C4-2B (cell line): Measurements from ENCODE around the gene PRKCB.

Experiments
- ZFX ChIP-seq: fragments of 450-650 bp; IDR thresholded peaks from 2 replicates; pipeline ENCODE4 v1.6.1; 2017
- TF ChIP-seq, protein P1 (sequence below): fragments of 450-650 bp; conservative IDR thresholded peaks from 2 replicates; pipeline ENCODE4 v1.5.1; 2017; ENCODE audit warnings: mild to moderate bottlenecking

DNA sequence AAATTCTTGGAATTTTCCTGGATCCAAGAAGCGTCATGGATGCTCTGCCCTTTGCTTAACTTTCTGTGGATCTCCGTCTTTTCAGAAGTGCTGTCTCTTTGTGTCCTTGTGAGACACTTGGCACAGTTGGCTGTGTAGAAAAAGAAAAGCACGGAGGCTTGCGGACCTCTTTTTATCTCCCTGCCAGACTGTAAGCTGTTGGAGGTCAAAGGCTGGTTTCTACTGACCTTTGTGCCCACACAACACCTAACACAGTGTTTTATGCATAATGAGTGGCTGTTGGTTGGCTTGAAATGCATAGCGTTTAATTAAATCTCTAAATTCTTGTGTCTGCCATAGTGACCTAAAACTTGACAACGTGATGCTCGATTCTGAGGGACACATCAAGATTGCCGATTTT lies 344.7 kb downstream of the PRKCB start:
- TF ChIP-seq, protein P1, sequence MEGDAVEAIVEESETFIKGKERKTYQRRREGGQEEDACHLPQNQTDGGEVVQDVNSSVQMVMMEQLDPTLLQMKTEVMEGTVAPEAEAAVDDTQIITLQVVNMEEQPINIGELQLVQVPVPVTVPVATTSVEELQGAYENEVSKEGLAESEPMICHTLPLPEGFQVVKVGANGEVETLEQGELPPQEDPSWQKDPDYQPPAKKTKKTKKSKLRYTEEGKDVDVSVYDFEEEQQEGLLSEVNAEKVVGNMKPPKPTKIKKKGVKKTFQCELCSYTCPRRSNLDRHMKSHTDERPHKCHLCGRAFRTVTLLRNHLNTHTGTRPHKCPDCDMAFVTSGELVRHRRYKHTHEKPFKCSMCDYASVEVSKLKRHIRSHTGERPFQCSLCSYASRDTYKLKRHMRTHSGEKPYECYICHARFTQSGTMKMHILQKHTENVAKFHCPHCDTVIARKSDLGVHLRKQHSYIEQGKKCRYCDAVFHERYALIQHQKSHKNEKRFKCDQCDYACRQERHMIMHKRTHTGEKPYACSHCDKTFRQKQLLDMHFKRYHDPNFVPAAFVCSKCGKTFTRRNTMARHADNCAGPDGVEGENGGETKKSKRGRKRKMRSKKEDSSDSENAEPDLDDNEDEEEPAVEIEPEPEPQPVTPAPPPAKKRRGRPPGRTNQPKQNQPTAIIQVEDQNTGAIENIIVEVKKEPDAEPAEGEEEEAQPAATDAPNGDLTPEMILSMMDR = no peak
- no peak for TF ChIP-seq ZFX
